HG03457 (cell line): Measurements from ENCODE around the gene OR2G6.
A peak's percentile ranks its signal among the peaks of the same experiment; 100 is the strongest.
"Not testable (repeated sequence)": the region's sequence is repeated elsewhere in the genome, so short reads cannot be mapped to it uniquely, and the experiment has no call there.

ENCODE experiments used
- ATAC-seq: cut with Tn5 transposase; IDR thresholded peaks from one replicate; pipeline ENCODE4 v1.9.1; 2021; ENCODE audit warnings: moderate number of reproducible peaks; ENCODE audit not compliant: unreplicated experiment

The OR2G6 gene

DNA sequence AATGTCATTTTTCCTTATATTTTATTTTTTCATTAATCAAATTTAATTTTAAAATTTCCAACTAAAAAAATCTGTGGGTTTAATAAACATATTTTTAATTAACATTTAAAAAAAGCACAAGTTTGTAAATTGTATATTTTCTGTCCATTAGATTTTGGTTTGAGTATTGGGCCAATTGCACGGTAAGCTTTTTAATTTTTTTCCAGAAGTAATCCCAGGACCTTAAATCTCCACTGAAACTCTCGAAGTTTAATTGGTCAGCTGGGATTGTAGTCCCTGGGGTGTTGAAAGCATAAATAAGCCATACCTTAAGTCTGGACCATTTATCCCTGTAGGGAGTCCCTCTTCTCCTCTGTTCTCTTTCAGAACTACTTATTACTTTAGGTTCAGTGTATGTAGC, at the start of gene OR2G6:
OR2G6 (plus strand) TSS at position 301 of the 400 bp plus-strand sequence. CDS start 13,574 bp downstream, outside the sequence.
- not testable (repeated sequence) for ATAC-seq

DNA sequence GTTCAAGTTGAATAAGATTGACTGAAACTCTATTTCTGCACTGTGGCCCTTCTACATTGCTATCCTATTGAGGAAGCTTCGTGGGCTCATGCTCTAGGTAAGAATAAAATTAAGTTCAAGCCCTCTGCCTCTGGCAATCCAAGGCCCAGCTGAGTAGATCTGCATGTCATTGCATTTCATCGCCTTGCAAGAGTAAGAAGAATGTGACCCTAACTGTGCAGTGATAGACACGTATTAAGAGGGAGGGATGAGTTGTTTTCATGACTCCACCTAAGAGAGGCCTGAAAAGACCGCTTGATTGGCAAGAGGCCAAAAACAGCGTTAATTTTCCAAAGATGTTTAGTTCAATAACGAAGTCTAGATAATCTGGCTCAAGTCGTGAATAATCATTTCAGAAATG, 48.8 kb upstream of the OR2G6 start:
- ATAC-seq: not testable (repeated sequence)

DNA sequence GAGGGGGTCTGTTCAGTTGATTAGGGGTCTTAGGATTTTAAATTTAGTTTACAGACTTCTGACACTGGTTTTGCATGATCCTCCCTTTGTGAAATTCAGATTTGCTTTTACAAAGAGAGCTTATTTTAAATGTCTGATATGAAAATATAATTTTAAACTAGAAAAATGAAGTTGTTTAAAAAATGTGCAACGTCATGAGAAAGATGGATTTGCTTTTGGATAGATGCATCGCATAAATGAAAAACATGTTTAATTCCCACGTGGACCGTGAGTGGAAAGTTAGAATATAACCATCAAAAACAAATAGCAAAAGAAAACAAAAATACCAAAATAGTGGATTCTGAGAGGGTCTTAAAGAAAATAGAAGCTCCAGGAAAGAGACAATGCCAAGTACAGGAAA, 36.7 kb upstream of the OR2G6 start:
- no peak for ATAC-seq

DNA sequence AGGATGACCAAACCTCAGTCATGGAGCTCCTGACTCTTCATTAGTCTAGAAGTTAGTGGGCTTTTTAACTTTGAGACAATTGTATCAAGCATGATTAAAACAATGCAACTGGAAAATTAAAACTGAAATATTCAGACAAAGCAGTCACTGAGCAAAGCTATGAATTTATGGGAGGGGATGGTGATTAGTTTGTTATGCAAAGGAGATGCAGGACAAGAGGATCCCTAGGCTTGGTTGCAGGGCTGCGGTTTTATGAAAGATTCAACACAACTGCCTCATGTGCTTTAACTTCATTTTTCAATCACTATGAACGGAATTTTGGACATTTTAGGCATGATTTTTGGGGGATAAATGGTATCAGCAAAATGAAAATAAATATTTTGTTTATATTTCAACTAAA, 35.8 kb upstream of the OR2G6 start:
- ATAC-seq: not testable (repeated sequence)

DNA sequence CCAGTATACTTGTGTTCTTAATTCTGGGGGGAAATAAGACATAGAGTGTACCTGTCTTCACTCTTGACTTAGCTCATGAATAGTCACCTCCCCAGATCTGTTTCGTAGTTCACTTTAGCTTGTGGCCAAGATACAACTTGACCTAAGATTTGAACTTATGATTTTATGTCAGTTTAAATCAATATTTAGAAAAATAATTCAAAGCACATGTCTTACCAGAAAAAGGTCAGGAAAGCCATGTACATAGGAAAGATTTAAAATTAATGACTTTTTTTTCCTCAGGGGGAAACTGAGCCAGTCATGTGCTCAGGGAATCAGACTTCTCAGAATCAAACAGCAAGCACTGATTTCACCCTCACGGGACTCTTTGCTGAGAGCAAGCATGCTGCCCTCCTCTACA, 34.8 kb upstream of the OR2G6 start, which contains the start of gene OR2T3:
OR2T3 (plus strand) TSS at position 301 of the 400 bp plus-strand sequence; CDS start at position 301, 0 bp downstream.
- not testable (repeated sequence) for ATAC-seq

DNA sequence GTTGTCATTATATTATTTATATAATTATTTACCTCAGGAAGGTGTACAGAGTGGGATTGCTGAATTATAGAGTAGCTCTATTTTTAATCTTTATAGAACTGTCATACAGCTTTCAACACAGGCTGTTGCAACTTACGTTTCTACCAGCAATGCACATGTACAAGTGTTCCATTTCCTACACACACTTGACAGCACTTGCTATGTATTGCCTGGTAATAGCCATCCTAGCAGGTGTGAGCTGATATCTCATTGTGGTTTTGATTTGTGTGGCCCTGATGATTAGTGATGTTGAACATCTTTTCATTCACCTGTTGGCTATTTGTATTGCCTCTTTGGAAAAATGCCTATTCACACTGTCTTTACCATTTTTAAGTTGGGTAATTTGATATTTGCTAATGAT, 32.2 kb upstream of the OR2G6 start:
- ATAC-seq: peak; percentile 85

DNA sequence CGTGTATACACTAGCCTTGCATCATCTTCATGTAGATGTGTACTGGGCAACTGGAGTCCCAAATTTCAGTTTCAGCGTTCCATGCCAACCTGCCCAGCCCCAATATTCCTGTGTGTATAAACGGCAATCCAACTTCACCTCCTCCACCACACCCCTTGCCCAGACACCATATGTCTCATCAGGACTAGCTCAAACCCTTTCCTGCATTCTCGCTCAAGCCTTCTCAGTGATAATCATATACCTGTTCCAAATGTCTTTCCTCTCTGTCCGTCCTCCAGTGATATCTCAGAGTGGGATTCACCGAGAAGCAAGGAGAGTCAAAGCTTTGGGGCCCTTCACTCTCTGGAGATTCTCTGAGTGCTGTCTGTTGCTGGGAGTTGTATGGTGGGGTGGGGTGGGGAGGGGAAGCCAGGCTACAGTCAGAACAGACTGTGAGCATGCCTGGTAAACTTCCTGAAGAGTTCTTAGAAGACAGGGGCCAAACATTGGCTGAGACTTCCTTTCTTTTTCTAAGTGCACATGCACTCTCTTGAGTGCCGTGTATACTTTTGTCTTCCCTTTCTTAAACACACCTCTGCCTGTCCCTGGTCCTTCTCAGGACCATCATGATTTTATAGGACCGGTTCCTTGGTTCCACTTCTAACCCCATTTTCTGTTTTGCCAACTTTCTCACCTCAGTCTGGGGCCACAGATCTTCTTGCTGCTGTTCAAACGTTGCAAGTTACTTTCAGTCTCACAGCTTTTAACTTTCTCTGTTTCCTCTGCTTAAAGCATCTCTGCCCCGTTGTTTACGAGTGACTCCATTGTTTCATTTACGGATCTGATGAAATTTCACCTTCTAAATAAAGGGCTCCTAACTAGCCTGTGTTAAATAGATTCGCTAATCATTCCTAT, 25.9 kb upstream of the OR2G6 start:
- ATAC-seq: peak; percentile 85

DNA sequence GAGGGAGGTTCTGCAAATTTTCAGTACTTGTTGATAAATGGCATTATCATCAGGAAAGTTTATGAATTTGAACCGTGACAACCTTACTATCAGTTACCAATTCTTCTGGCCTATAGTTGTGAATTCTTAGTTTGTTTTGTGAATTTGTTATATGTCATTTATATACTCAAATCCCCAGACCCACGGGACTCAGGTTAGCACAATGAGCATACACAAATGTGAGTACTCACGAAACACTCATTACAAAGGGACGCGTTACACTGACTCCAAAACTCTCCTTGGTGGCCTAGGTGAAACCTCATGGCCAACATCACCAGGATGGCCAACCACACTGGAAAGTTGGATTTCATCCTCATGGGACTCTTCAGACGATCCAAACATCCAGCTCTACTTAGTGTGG, 19.6 kb upstream of the OR2G6 start, which contains the start of gene OR2T5:
OR2T5 (plus strand) TSS at position 301 of the 400 bp plus-strand sequence; CDS start at position 301, 0 bp downstream.
- not testable (repeated sequence) for ATAC-seq

DNA sequence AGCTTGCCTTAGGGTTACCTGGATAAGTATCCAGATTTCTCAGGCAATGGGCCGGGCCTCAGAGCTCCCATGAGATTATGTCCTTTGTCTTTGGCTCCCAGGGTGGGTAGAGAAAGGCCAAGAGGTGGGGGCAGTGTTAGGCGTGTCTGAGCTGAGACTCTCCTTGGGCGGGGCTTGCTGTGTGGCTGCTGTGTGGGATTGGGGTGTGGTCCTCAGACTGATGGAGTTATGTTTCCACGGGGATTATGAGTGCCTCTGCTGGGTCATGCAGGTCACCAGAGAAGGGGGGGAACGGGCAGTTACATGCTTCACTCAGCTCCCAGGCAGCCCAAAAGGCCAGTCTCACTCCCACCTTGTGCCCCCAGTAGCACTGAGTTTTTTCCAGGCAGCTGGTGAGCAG, 11.2 kb upstream of the OR2G6 start:
- ATAC-seq: not testable (repeated sequence)

DNA sequence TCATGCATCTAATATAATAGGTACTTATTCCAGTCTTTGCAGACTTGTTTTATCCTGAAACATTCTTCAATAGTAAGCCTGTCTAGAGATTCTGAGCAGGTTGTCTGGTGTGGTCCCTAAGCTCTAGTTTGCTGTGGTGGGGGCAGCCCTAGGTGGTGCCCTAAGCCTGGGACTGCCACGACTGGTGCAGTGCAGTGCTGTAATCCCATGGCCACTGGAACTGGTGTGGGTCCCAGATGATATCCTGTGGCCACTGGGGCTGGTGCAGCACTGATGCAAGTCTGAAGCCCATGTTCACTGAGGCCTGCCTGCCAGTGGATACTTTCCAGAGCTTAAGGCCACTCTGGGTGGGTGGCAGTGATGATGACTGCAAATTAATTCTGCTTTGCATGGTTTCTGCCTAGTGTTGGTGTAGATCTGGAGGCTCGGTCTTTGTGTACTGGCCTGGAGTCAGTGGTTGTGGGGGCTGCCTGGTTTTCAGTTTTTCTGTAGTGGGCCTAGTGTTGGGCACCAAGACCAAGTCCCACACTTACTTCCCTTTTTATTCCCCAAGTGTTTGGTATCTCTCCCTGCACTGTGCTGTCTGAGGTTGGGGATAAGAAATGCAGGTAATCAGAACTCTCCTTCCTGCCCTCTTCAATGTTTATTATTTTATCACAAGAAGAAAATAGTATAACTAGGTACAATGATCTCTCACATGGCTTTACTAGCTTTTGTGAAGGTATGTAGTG, 7.4 kb upstream of the OR2G6 start:
- not testable (repeated sequence) for ATAC-seq

DNA sequence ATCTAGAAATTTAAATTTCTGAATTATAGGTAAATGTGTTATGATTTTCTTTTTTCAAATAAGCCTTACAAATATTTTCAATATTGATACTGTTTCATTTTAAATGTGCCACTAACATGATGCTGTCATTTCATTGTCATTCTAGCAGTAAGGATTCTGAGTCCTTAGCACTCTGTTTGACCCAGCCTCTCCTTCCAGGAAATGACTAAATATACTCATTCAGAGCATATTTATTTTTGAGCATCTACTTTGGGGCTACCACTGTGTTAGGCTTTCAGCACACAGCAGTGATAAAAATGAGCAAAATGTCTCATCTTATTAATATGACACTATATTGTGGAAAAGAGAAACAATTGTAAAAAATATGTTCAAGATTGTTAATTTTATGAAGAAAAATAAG, 2.3 kb downstream of the OR2G6 start:
- ATAC-seq: not testable (repeated sequence)

DNA sequence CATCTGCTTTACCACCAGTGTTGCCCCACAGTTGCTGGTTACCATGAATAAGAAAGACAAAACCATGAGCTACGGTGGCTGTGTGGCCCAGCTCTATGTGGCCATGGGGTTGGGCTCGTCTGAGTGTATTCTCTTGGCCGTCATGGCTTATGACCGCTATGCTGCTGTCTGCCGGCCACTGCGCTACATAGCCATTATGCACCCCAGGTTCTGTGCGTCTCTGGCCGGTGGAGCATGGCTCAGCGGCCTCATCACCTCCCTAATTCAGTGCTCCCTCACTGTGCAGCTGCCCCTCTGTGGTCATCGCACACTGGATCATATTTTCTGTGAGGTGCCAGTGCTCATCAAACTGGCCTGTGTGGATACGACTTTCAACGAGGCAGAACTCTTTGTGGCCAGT, 14.0 kb downstream of the OR2G6 start:
- ATAC-seq: no peak

DNA sequence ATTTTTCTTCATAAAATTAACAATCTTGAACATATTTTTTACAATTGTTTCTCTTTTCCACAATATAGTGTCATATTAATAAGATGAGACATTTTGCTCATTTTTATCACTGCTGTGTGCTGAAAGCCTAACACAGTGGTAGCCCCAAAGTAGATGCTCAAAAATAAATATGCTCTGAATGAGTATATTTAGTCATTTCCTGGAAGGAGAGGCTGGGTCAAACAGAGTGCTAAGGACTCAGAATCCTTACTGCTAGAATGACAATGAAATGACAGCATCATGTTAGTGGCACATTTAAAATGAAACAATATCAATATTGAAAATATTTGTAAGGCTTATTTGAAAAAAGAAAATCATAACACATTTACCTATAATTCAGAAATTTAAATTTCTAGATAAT, 29.6 kb downstream of the OR2G6 start:
- not testable (repeated sequence) for ATAC-seq

DNA sequence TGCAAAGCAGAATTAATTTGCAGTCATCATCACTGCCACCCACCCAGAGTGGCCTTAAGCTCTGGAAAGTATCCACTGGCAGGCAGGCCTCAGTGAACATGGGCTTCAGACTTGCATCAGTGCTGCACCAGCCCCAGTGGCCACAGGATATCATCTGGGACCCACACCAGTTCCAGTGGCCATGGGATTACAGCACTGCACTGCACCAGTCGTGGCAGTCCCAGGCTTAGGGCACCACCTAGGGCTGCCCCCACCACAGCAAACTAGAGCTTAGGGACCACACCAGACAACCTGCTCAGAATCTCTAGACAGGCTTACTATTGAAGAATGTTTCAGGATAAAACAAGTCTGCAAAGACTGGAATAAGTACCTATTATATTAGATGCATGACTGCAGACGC, 39.5 kb downstream of the OR2G6 start:
- ATAC-seq: not testable (repeated sequence)

DNA sequence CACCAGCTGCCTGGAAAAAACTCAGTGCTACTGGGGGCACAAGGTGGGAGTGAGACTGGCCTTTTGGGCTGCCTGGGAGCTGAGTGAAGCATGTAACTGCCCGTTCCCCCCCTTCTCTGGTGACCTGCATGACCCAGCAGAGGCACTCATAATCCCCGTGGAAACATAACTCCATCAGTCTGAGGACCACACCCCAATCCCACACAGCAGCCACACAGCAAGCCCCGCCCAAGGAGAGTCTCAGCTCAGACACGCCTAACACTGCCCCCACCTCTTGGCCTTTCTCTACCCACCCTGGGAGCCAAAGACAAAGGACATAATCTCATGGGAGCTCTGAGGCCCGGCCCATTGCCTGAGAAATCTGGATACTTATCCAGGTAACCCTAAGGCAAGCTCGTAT, 43.2 kb downstream of the OR2G6 start:
- not testable (repeated sequence) for ATAC-seq

DNA sequence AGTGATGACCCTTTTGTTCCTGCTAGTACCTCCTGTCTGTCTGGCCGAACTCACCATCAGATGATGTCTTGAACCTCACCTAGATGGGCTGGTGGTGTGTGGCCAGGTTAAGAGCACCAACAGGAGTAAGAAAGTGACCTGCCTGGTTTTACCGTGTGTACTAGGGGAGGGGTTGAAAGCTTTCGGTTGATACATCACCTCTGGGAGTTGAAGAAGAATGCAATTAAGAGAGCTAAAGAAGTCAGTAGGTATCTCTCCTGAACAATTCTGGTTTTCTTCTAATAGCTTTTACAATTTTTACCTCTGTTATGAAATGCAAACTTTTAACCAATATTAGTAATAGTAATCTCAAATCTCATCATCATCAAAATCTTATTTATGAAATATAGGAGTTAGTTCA, 54.8 kb downstream of the OR2G6 start, which contains the start of gene OR2T29:
OR2T29 (minus strand) TSS at position 101 of the 400 bp plus-strand sequence. CDS start 3,281 bp downstream, outside the sequence.
- ATAC-seq: not testable (repeated sequence)

DNA sequence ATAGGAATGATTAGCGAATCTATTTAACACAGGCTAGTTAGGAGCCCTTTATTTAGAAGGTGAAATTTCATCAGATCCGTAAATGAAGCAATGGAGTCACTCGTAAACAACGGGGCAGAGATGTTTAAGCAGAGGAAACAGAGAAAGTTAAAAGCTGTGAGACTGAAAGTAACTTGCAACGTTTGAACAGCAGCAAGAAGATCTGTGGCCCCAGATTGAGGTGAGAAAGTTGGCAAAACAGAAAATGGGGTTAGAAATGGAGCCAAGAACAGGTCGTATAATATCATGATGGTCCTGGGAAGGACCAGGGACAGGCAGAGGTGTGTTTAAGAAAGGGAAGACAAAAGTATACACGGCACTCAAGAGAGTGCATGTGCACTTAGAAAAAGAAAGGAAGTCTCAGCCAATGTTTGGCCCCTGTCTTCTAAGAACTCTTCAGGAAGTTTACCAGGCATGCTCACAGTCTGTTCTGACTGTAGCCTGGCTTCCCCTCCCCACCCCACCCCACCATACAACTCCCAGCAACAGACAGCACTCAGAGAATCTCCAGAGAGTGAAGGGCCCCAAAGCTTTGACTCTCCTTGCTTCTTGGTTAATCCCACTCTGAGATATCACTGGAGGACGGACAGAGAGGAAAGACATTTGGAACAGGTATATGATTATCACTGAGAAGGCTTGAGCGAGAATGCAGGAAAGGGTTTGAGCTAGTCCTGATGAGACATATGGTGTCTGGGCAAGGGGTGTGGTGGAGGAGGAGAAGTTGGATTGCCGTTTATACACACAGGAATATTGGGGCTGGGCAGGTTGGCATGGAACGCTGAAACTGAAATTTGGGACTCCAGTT, 57.9 kb downstream of the OR2G6 start:
- peak; percentile 51 for ATAC-seq

DNA sequence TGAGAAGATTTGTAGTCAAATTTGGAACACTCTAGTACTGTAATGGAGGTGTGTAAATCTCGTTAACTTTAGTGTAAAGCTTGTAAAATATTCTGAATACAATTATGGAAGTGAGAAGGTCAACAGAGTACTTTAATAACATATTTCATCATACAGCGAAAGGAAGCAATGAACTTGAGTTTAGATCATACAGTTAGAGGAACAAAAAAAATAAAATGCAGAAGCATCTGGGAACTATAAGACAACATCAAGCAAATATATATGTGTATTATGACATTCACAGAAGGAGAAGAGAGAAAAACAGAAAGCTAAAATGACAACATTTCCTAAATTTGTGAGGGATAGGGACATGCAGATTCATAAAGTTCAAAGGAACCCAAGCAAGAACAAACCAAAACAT, 61.2 kb downstream of the OR2G6 start:
- not testable (repeated sequence) for ATAC-seq

DNA sequence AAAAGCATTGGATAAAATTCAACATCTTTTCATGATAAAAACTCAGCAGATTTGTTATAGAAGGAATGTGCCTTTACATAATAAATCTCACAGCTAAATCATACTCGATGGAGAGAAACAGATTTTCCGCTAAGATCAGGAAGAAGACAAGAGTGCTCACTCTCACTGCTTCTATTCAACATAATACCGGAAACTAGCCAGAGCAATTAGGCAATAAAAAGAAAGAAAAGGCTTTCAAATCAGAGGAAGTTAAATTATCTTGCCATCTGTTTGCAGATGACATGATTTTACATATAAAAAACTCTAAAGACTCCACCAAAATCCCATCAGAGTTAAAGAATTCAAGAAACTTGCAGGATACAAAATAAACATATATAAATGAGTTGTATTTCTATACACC, 62.9 kb downstream of the OR2G6 start:
- ATAC-seq: not testable (repeated sequence)

DNA sequence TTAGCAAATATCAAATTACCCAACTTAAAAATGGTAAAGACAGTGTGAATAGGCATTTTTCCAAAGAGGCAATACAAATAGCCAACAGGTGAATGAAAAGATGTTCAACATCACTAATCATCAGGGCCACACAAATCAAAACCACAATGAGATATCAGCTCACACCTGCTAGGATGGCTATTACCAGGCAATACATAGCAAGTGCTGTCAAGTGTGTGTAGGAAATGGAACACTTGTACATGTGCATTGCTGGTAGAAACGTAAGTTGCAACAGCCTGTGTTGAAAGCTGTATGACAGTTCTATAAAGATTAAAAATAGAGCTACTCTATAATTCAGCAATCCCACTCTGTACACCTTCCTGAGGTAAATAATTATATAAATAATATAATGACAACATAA, 64.2 kb downstream of the OR2G6 start:
- peak; percentile 98 for ATAC-seq
